Measurements from ENCODE around the gene COL19A1.

DNA sequence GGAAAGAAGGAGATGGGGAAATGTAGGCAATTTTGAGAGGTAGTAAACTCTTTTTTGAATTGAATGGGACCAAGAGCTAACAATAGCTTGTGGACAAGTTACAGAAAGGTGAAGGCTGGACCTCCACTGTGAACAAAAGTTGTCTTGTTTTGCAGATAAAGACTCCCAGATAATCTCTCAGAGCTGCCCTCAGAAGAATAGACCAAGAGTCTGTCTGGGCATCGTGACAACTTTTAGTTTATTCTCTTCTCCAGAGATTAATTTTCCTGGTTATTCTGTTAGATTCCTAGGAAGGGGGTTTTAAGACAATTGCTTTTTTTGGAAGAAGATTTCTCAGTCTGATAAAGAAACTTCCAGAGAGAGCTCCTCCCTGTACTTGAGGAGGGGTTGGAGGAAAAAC lies 161.9 kb downstream of the COL19A1 start:
- TF ChIP-seq EZH2phosphoT487 (IDR thresholded peaks at IDR 0.05; ENCODE audit: unreplicated experiment) (no peak), POLR2AphosphoS5 (IDR thresholded peaks at IDR 0.05; ENCODE audit: low read depth) (no peak), ZNF114 (CRISPR knock-in tag; IDR thresholded peaks at IDR 0.05) (no peak), EZH2 (IDR thresholded peaks at IDR 0.05; ENCODE audit: low read depth, unreplicated experiment) (no peak), ZNF331 (CRISPR knock-in tag; IDR thresholded peaks at IDR 0.05; ENCODE audit: low read depth) (no peak), NANOG (IDR thresholded peaks at IDR 0.05; ENCODE audit: borderline replicate concordance) (no peak)
- TF ChIP-seq, protein P1, sequence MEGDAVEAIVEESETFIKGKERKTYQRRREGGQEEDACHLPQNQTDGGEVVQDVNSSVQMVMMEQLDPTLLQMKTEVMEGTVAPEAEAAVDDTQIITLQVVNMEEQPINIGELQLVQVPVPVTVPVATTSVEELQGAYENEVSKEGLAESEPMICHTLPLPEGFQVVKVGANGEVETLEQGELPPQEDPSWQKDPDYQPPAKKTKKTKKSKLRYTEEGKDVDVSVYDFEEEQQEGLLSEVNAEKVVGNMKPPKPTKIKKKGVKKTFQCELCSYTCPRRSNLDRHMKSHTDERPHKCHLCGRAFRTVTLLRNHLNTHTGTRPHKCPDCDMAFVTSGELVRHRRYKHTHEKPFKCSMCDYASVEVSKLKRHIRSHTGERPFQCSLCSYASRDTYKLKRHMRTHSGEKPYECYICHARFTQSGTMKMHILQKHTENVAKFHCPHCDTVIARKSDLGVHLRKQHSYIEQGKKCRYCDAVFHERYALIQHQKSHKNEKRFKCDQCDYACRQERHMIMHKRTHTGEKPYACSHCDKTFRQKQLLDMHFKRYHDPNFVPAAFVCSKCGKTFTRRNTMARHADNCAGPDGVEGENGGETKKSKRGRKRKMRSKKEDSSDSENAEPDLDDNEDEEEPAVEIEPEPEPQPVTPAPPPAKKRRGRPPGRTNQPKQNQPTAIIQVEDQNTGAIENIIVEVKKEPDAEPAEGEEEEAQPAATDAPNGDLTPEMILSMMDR (conservative IDR thresholded peaks at IDR 0.05; ENCODE audit: low read depth in 2 of 2): no peak
- TF ChIP-seq, protein P2, sequence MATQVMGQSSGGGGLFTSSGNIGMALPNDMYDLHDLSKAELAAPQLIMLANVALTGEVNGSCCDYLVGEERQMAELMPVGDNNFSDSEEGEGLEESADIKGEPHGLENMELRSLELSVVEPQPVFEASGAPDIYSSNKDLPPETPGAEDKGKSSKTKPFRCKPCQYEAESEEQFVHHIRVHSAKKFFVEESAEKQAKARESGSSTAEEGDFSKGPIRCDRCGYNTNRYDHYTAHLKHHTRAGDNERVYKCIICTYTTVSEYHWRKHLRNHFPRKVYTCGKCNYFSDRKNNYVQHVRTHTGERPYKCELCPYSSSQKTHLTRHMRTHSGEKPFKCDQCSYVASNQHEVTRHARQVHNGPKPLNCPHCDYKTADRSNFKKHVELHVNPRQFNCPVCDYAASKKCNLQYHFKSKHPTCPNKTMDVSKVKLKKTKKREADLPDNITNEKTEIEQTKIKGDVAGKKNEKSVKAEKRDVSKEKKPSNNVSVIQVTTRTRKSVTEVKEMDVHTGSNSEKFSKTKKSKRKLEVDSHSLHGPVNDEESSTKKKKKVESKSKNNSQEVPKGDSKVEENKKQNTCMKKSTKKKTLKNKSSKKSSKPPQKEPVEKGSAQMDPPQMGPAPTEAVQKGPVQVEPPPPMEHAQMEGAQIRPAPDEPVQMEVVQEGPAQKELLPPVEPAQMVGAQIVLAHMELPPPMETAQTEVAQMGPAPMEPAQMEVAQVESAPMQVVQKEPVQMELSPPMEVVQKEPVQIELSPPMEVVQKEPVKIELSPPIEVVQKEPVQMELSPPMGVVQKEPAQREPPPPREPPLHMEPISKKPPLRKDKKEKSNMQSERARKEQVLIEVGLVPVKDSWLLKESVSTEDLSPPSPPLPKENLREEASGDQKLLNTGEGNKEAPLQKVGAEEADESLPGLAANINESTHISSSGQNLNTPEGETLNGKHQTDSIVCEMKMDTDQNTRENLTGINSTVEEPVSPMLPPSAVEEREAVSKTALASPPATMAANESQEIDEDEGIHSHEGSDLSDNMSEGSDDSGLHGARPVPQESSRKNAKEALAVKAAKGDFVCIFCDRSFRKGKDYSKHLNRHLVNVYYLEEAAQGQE (IDR thresholded peaks at IDR 0.05; ENCODE audit: unreplicated experiment): no peak
- TF ChIP-seq, protein P3, sequence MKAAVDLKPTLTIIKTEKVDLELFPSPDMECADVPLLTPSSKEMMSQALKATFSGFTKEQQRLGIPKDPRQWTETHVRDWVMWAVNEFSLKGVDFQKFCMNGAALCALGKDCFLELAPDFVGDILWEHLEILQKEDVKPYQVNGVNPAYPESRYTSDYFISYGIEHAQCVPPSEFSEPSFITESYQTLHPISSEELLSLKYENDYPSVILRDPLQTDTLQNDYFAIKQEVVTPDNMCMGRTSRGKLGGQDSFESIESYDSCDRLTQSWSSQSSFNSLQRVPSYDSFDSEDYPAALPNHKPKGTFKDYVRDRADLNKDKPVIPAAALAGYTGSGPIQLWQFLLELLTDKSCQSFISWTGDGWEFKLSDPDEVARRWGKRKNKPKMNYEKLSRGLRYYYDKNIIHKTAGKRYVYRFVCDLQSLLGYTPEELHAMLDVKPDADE (IDR thresholded peaks at IDR 0.05): no peak

All from GM23338 (cell line).